HTR-8/SVneo (cell line): ENCODE data around the gene DGKB.
A peak's percentile ranks its signal among the peaks of the same experiment; 100 is the strongest.

Experiments
- DNase-seq: peaks from one replicate; pipeline ENCODE4 v3.0.0; 2011; ENCODE audit warnings: low spot score, mixed read lengths; ENCODE audit not compliant: insufficient read length
- FAIRE-seq: peaks from 2 replicates; lab custom pipeline; 2011; peaks lifted over from hg19 to GRCh38; lab: Jason Lieb, UNC

The DGKB gene

DNA sequence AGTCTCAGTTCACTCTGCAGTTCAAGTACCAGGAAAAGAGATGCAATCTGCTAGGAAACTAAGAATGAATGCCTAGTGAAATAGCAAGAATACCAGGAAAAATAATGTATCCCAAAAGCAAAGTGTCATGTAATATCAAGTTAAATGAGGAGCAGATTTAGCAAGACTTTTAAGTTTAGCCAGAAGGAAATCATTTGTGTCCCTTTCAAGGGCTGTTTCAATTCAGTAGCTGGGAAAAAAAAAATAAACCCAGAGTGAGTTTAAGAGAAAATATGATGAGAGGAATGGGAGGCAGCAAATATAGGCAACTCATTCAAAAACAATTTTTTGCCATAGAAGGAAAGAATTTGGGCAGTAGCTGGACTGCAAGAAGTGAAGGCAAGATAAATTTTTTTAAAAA, 135.8 kb downstream of the DGKB start:
- DNase-seq (no peak), FAIRE-seq (no peak)

DNA sequence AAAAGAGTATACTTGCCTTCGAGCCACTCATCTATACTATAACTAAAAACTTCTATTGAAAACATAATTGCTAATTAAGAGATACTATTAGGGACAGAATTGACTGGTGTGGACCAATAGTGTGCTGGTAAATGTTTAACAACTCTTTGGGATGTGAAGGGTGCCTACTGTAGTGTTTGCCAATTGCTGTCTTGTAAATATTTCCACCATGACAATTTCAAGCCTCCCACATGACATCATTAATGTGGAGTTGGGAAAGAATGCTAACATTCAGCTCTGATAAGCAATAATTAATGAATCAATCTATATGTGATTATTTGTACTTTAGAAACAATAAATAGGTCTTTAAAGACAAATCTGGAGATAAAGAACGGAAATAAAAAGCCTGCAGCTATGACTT, 136.8 kb downstream of the DGKB start:
- DNase-seq = no peak
- FAIRE-seq = no peak

DNA sequence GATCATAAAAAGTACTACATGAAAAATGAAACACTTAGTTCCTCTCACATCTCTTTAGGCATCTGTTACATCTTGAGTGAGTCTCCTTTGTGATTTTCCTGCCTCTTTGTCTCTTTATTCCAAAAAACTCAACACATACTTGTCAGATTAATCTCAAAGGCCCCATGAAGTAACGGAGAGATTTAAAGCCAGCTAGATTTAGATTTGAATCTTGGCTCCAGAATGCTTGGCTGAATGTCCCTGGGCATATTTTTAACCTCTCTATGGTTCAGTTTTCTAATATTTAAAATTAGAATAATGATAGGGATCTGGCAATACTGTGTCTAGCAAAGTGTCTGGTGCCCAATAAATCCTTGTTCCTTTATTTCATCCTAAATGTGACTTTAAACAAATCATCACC, 140.0 kb downstream of the DGKB start:
- DNase-seq (no peak), FAIRE-seq (no peak)

DNA sequence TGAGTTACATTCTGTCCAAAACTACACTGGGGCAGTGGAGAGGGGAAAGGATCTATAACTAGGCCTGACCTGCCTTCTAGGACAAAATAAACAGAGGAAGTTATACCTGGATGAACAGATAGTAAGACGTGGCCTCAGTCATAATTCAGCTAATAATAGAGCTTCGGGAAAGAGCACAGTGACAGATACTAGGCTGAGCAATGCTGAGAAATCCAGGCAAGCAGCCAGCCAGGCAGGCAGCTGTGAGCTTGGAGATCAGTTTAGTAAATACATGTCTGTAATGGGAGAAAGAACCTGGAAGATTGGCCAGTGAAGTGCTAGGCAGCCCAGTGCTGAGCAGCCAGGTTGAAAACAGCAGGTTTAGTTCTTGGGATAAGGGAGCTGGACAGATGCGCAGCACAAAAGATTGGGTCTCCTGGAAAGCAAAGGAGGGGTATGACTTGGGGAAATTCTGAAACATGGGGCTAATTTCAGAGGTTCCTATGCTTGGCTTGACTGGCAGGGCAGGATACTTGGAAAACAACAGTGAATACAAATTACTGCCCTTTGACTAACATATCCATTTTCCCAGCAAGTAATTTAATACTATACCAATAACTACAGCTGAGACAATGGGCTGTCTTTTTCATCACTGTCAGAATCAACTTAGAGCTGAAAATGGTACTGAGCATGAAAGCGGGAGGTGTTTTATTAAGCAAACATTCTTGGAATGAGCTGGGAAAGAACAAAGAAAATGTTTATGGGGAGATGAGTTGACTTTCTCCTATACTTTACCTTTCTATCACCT, 140.8 kb downstream of the DGKB start:
- no peak for DNase-seq
- no peak for FAIRE-seq

DNA sequence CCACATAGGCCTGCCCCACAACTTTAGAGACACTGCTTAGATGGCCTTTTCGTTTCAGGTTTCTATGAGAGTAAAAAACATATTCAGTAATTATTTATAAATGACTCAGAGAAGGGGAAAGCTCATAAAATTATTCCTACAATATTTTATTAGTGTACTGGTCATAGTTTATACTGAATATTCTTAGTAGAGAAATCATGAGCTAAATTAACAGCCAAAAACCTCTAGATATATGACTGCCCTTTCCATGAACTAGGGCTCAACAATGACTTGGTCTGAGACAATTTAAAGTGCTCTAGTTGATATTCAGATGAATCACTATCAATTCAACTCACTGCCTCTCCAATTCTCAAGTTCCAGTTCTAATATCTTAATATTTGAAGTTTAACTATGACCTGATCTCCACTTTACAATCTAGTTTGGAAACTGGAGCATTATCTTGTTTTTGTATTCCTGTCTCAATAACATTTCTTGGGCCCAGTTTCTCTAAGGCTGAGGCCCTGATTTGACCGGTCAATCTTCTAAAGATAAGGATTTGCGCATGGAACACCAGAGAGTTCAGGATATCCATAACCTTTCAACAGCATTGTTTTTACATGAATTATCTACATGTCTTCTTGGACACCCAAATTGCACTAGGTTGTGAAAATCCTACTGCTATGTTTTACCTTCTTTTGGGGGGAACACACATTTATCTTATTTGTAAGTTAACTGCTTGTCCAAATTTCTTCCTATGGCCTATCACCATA, 141.6 kb downstream of the DGKB start:
- DNase-seq (no peak), FAIRE-seq (no peak)

DNA sequence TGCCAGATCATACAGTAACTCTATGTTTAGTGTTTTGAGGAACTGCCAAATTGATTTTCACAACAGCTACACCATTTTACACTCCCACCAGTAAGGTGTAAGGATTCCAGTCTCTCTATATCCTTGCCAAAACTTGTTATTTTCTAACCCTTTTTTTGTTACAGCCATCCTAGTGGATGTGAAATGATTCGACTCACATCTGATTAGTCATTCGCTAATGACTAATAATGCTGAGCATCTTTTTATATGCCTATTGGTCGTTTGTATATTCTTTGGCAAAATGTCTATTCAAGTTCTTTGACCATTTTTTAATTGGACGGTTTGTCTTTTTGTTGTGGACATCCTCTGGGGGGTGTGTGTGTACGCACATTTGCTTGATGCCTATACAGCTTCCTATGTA, 142.8 kb downstream of the DGKB start:
- DNase-seq = no peak
- no peak for FAIRE-seq

DNA sequence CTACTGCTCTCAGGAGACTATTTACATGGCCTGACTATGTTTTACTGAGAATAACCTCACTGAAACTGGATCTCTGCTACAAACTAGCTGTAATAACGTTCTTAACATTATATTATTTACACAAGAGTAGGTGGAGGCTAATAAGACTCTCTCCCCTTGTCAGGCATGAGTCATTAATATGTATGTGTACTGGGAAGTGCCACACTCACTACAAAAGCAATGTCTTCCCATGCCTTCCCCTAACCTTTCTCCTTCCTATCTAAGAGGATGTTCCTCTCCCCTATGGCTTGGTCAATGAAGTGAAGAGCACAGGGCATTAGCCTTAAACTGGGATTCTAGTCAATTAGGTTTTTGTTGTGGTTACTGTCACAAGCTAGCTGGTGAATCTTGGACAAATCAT, 147.9 kb downstream of the DGKB start:
- no peak for DNase-seq
- no peak for FAIRE-seq

DNA sequence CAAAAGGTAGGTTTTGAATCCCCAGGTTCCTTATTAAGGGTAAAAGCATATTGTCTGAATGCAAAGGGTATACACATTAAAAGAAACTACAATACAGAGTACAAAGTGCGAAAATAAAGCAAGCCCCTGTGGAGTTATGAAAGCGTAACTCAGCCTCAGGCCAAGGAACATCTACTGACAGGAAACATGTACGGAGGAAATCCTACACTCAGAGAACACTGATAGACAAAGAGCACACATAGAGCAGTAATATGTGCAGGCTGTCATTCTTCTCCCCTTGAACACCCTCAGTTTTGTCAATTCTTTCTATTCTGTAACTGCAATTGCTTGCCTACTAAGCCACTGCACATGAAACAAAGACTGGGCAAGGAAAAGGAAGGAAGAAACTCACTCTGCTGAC, 150.2 kb downstream of the DGKB start:
- DNase-seq = no peak
- FAIRE-seq = no peak

DNA sequence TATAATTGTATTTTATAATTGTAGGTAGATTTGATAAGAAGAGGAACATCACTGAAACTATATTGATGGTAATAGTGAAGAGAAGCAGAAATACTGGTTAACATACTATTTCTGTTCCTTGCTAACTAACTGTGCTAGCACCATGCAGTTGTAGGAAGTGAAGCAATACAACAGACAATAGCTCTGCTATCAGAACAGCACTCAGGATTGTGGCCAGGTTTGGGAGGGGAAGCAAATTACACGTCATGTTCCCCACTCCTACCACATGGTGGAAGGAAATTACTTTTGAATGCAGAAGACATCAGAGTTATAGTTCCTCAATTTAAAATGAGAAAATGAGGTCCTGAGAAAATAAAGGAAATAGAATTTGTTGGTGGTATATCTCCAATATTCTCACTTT, 151.1 kb downstream of the DGKB start:
- DNase-seq (no peak), FAIRE-seq (no peak)

DNA sequence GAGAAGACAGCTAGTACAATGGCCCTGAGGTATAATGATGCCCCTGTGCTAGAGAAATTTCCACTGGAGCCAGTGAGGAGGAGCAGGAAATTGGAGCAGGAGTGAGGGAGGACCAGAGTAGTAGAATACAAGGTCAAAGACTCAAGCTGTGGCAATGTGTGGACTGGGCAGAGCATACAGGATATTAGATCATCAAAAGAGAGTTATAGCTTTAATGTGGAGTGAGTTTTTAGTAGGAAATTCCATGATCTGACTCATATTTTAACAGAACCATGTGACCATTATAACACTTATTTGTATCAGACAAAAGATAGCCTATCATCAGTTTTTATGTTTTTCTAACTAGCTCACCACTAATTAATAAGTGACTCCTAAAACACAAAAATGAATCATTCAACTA, 154.1 kb downstream of the DGKB start:
- no peak for FAIRE-seq
- peak; percentile 28 for DNase-seq

DNA sequence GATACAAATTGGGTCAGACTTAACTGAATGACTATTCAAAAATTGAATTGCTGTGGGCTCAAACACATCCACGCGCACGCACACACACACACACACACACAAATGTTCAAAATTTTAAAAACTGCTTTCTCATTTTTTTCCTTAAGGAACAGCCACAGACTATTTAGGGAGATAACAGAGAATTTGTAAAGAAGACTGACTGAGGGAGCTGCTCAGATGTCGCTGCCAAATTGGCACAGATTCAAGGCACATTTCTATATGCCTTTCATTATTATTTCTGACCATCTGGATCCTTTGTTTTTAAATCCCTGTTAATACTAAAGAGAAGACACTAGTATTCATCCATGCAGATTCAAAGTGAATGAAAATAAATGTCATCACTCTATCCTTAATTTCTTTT, 154.8 kb downstream of the DGKB start:
- DNase-seq = no peak
- FAIRE-seq = no peak

DNA sequence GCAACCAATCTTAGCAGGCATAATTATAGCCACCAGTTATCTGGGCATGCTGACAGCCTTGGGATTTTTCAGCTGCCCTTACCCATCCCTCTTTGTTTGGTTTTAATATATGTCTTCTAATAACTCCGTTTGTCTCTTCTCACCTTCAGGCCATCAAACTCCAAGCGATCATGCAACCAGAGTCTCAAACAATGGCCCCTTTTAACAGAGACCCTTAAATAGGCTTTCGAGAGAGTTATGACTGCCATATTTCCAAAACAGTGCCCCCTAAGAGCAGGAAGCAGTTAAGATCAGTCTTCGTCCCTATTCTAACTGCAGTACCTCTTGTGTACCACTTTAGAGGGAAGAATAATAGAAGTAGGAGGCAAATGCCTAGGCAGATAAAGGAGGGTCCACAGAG, 157.5 kb downstream of the DGKB start:
- no peak for FAIRE-seq

DNA sequence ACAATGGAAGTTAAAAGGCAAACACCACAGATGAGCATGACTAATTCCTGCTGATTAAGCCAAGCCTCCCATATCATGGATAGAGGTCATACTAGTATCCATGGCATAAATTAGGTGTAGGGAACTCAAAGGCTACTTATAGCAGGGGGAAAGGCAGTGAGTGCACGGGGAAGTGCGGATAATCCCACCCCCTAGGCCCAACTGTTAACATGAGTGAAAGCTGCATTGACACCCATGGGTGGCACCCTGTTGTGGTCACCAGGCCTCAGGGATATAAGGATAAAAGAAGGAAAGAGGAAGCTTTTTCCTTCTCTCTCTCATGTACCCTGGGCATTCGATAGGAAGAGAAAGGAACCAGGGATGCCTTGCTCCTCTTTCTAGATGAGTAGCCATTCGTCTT, 161.9 kb downstream of the DGKB start:
- no peak for FAIRE-seq
- no peak for DNase-seq

More for the DNA sequence above, 157.5 kb downstream of the DGKB start:
- no peak for DNase-seq

DNA sequence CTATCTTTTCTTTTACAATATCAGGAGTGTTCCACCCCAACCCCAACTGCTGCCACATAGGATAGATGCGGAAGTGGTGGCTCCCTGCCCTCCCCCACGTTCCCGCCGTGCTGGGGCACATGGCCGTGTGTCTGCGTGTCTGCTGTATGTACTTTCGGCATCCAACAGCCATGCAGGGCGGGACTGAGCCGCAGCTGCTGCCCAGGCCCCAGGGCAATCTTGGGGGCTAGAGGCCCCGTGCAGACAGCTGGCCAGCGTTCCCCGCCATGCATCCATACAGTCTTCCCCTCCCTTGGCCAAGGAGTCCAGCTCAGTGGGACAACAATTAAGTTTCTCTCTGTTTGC, 162.7 kb downstream of the DGKB start:
- FAIRE-seq (no peak), DNase-seq (no peak)

DNA sequence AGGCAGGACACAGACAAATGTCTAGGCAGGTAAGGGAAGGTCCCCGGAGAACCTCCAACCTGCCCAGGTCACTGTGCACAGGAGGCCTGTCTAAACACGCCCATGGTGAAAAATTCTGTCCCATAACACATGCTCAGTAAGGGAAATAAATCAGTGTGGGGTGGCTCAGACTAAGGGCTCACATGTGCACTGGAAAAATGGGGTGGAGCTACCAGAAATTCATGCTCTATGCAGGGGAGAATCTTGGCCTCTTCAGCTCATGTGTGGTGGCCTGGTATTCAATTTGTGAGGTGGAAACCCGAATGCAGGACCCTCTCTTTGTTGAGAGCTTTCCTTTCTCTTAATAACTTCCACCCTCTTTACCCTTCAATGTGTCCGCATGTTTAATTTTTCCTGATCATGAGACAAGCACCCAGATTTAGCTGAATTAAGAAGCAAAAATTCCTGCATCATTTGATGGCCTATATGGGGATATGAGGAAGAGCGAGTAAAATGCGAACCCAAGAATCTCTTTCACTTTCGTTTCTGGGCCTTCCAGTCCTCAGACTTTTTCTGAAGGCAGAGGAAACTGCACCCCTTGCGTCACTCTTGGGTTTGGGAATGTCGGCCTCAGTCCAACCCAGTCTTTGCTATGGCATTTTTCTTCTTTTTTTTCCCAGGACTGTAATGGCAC, 163.2 kb downstream of the DGKB start:
- DNase-seq (no peak), FAIRE-seq (no peak)

DNA sequence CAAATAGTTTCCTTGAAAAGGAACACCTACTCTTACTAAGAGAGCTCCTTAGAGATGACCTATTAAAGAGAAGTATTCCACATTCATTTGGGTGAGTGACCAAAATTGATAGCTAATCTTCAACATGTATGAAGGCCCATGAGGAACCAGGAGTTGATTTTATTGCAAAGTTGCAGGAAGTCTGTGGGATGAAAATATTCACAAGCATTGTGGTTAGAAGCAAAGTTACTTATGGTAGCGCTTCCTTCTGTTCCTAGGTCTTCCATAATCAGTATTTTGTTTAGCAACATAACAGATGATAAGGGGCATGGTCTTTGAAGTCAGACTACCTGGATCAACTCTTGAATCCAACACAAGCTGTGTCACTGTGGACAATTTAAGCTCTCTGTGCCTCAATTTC, 164.5 kb downstream of the DGKB start:
- DNase-seq (no peak), FAIRE-seq (no peak)

DNA sequence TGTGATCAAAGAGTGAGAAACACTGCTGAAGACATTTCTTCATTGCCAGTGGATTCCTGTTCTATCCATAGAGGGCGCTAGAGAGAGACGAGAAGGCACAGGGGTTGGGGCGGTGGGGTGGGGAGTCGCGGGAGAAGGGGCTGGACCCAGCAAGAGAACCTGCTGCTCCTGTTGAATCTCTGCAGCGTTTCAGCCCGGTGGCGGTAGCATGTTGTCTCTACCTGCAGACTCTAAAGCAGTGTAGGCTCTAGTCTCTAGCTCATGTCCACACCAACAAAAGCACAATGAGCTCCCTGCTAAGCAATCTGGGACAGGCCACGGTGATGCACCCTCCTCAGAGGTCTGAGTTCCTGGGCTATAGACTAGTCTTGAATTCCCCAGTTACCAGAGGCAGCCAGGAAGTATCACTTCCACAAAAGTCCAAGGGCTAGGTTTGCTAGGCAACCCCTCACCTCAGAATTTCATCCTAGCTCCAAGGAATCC, 167.7 kb downstream of the DGKB start:
- no peak for FAIRE-seq
- no peak for DNase-seq

DNA sequence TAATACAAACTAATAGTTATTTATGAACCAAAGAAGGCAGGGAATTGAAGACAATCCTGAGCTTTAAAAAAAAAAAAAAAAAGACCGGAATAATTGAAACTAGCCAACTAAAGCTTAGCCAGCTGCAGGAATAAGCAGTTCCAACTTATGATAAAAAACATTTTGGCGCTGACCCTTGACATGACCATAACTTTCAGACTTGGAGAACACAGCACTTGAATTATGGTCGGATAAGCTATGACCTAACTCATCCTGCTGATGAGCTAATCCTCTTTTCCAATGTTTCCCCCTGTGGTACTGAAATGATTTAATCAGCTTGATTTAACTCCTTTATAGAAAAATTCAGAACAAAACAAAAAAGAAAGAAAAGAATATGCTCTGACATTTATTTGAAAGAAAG, 181.8 kb downstream of the DGKB start:
- DNase-seq (no peak), FAIRE-seq (no peak)

DNA sequence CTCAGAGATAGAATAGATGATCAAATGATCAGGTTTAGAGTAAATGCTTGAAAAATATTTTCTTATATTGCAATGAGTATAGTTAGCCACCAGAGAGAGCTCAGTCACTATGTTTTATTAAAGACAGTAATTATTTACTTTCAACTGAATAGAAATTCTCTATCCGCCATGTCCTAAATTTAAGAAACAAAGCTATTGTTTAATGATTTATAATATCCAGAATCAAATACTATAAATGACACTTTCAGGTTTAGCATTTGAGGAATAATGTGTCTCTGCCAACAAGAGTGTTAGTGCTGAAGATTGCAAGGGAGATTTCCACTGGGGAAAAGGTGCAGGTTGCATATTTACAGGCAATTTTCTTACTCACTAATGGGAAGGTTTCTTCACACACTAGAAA, 184.7 kb downstream of the DGKB start:
- DNase-seq (no peak), FAIRE-seq (no peak)

DNA sequence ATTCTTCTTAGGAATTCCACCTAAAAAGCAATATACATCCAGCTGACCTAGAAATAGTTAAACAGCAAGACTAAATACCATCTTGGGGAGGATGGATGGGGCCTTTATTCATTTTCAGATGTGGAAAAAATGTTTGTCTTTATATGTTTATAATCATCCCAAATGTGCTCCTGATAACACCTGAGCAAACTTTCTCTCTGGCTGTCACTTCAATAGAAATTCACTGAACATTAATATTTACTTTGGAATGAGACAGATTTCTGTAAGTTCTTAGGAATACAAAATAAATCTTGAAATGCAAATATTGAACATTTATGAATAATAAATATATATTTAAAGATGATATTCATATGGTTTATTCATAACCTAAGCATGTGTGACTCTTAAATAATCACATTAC, 185.4 kb downstream of the DGKB start:
- FAIRE-seq (no peak), DNase-seq (no peak)

DNA sequence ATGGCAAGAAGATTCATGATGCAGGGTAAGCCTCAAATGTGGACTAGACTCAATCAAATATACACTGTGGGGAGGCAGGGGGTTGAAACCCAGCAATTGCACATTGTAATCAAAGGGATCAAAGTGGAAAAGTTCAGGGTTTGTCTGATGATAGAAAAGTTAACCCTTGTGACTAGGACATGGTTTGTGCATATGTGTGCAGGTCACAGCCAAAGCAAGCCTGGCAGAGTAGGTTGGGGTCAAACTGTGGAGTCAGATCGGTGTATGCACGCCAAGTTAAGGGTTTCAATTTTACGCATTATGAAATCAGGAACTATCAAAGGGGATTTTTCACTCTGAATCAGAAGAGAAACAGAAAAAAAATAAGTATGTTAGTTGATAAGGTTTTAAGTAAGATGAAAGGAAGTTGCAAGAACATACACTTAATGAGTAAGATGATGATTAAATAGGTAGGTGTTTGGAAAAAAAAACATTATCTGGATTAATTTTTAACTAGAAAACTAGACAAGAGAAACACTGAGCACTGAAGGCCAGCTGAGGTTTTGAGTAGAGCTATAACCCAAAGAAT, 188.3 kb downstream of the DGKB start:
- no peak for DNase-seq
- FAIRE-seq = no peak
